ENCODE results near the gene RIPOR3.
"Not testable (repeated sequence)": the region's sequence is repeated elsewhere in the genome, so short reads cannot be mapped to it uniquely, and the experiment has no call there.

Gene RIPOR3

GRCh38 chr20:50683570-50683969 is 7.8 kb downstream of the RIPOR3 start:
- H3K36me3 ChIP-seq (ENCODE audit: control insufficient read depth, insufficient read depth, low read length) = no peaks in the 10 kb centered on the region
- H3K4me3 ChIP-seq (ENCODE audit: low read depth, low read length) = no peak overlapping the region
- H3K4me1 ChIP-seq (ENCODE audit: control insufficient read depth, insufficient read depth, low read length) = no peaks in the 10 kb centered on the region
- no peaks in the 10 kb centered on the region for H3K9me3 ChIP-seq (ENCODE audit: control insufficient read depth, insufficient read depth, low read length)
- no peak overlapping the region for H3K27ac ChIP-seq (ENCODE audit: low read depth, low read length)
- H3K9ac ChIP-seq (ENCODE audit: low read depth, low read length) = no peak overlapping the region
- H3K27me3 ChIP-seq (ENCODE audit: control insufficient read depth, insufficient read depth, low read length) = no peaks in the 10 kb centered on the region

- Histone ChIP-seq H3K9ac (ENCODE audit: low read depth, low read length) (no peak overlapping the region), H3K4me1 (ENCODE audit: control insufficient read depth, insufficient read depth, low read length) (no peaks in the 10 kb centered on the region), H3K27ac (ENCODE audit: low read depth, low read length) (no peak overlapping the region), H3K27me3 (ENCODE audit: control insufficient read depth, insufficient read depth, low read length) (no peaks in the 10 kb centered on the region), H3K9me3 (ENCODE audit: control insufficient read depth, insufficient read depth, low read length) (no peaks in the 10 kb centered on the region), H3K4me3 (ENCODE audit: low read depth, low read length) (no peak overlapping the region), H3K36me3 (ENCODE audit: control insufficient read depth, insufficient read depth, low read length) (no peaks in the 10 kb centered on the region)
Observed at GRCh38 chr20:50682947-50683530, 8.3 kb downstream of the RIPOR3 start.

GRCh38 chr20:50682065-50682464 is 9.3 kb downstream of the RIPOR3 start:
- H3K4me1 ChIP-seq (ENCODE audit: control insufficient read depth, insufficient read depth, low read length) = no peaks in the 10 kb centered on the region
- H3K27ac ChIP-seq (ENCODE audit: low read depth, low read length) = no peak overlapping the region
- H3K4me3 ChIP-seq (ENCODE audit: low read depth, low read length) = no peak overlapping the region
- no peaks in the 10 kb centered on the region for H3K36me3 ChIP-seq (ENCODE audit: control insufficient read depth, insufficient read depth, low read length)
- H3K27me3 ChIP-seq (ENCODE audit: control insufficient read depth, insufficient read depth, low read length) = no peaks in the 10 kb centered on the region
- H3K9ac ChIP-seq (ENCODE audit: low read depth, low read length) = no peak overlapping the region
- no peaks in the 10 kb centered on the region for H3K9me3 ChIP-seq (ENCODE audit: control insufficient read depth, insufficient read depth, low read length)

- Histone ChIP-seq H3K9me3 (ENCODE audit: control insufficient read depth, insufficient read depth, low read length) (no peaks in the 10 kb centered on the region), H3K9ac (ENCODE audit: low read depth, low read length) (no peak overlapping the region), H3K4me1 (ENCODE audit: control insufficient read depth, insufficient read depth, low read length) (no peaks in the 10 kb centered on the region), H3K36me3 (ENCODE audit: control insufficient read depth, insufficient read depth, low read length) (no peaks in the 10 kb centered on the region), H3K4me3 (ENCODE audit: low read depth, low read length) (no peak overlapping the region), H3K27ac (ENCODE audit: low read depth, low read length) (no peak overlapping the region), H3K27me3 (ENCODE audit: control insufficient read depth, insufficient read depth, low read length) (no peaks in the 10 kb centered on the region)
Observed at GRCh38 chr20:50681359-50682064, 9.8 kb downstream of the RIPOR3 start.

- Histone ChIP-seq H3K4me1 (ENCODE audit: control insufficient read depth, insufficient read depth, low read length) (0 out of 2 replicates have a peak, but pooled peaks cover 3% of the 10 kb centered on the region), H3K27me3 (ENCODE audit: control insufficient read depth, insufficient read depth, low read length) (no peaks in the 10 kb centered on the region), H3K4me3 (ENCODE audit: low read depth, low read length) (no peak overlapping the region), H3K36me3 (ENCODE audit: control insufficient read depth, insufficient read depth, low read length) (no peaks in the 10 kb centered on the region), H3K27ac (ENCODE audit: low read depth, low read length) (no peak overlapping the region), H3K9me3 (ENCODE audit: control insufficient read depth, insufficient read depth, low read length) (no peaks in the 10 kb centered on the region), H3K9ac (ENCODE audit: low read depth, low read length) (no peak overlapping the region)
Observed at GRCh38 chr20:50680105-50680960, 11.0 kb downstream of the RIPOR3 start.

GRCh38 chr20:50679753-50680104 is 11.6 kb downstream of the RIPOR3 start:
- Histone ChIP-seq H3K4me3 (ENCODE audit: low read depth, low read length) (no peak overlapping the region), H3K9me3 (ENCODE audit: control insufficient read depth, insufficient read depth, low read length) (no peaks in the 10 kb centered on the region), H3K27ac (ENCODE audit: low read depth, low read length) (no peak overlapping the region), H3K27me3 (ENCODE audit: control insufficient read depth, insufficient read depth, low read length) (no peaks in the 10 kb centered on the region), H3K9ac (ENCODE audit: low read depth, low read length) (no peak overlapping the region), H3K4me1 (ENCODE audit: control insufficient read depth, insufficient read depth, low read length) (0 out of 2 replicates have a peak, but pooled peaks cover 3% of the 10 kb centered on the region), H3K36me3 (ENCODE audit: control insufficient read depth, insufficient read depth, low read length) (no peaks in the 10 kb centered on the region)

GRCh38 chr20:50678169-50678898 is 13.0 kb downstream of the RIPOR3 start:
- Histone ChIP-seq H3K27me3 (ENCODE audit: control insufficient read depth, insufficient read depth, low read length) (no peaks in the 10 kb centered on the region), H3K4me3 (ENCODE audit: low read depth, low read length) (no peak overlapping the region), H3K9me3 (ENCODE audit: control insufficient read depth, insufficient read depth, low read length) (no peaks in the 10 kb centered on the region), H3K36me3 (ENCODE audit: control insufficient read depth, insufficient read depth, low read length) (no peaks in the 10 kb centered on the region), H3K27ac (ENCODE audit: low read depth, low read length) (no peak overlapping the region), H3K4me1 (ENCODE audit: control insufficient read depth, insufficient read depth, low read length) (0 out of 2 replicates have a peak, but pooled peaks cover 3% of the 10 kb centered on the region), H3K9ac (ENCODE audit: low read depth, low read length) (no peak overlapping the region)

GRCh38 chr20:50676858-50677257 is 14.5 kb downstream of the RIPOR3 start:
- Histone ChIP-seq H3K27me3 (ENCODE audit: control insufficient read depth, insufficient read depth, low read length) (no peaks in the 10 kb centered on the region), H3K9me3 (ENCODE audit: control insufficient read depth, insufficient read depth, low read length) (no peaks in the 10 kb centered on the region), H3K36me3 (ENCODE audit: control insufficient read depth, insufficient read depth, low read length) (no peaks in the 10 kb centered on the region), H3K4me3 (ENCODE audit: low read depth, low read length) (no peak overlapping the region), H3K9ac (ENCODE audit: low read depth, low read length) (no peak overlapping the region), H3K27ac (ENCODE audit: low read depth, low read length) (no peak overlapping the region), H3K4me1 (ENCODE audit: control insufficient read depth, insufficient read depth, low read length) (0 out of 2 replicates have a peak, but pooled peaks cover 3% of the 10 kb centered on the region)

- H3K9ac ChIP-seq (ENCODE audit: low read depth, low read length); H3K9me3 ChIP-seq (ENCODE audit: control insufficient read depth, insufficient read depth, low read length); H3K36me3 ChIP-seq (ENCODE audit: control insufficient read depth, insufficient read depth, low read length); H3K4me1 ChIP-seq (ENCODE audit: control insufficient read depth, insufficient read depth, low read length); H3K27me3 ChIP-seq (ENCODE audit: control insufficient read depth, insufficient read depth, low read length); H3K27ac ChIP-seq (ENCODE audit: low read depth, low read length); H3K4me3 ChIP-seq (ENCODE audit: low read depth, low read length): not testable (repeated sequence)
Observed at GRCh38 chr20:50676377-50676731, 15.0 kb downstream of the RIPOR3 start.

- Histone ChIP-seq H3K4me1 (ENCODE audit: control insufficient read depth, insufficient read depth, low read length) (0 out of 2 replicates have a peak, but pooled peaks cover 3% of the 10 kb centered on the region), H3K9me3 (ENCODE audit: control insufficient read depth, insufficient read depth, low read length) (no peaks in the 10 kb centered on the region), H3K36me3 (ENCODE audit: control insufficient read depth, insufficient read depth, low read length) (no peaks in the 10 kb centered on the region), H3K27me3 (ENCODE audit: control insufficient read depth, insufficient read depth, low read length) (no peaks in the 10 kb centered on the region), H3K9ac (ENCODE audit: low read depth, low read length) (no peak overlapping the region), H3K4me3 (ENCODE audit: low read depth, low read length) (no peak overlapping the region), H3K27ac (ENCODE audit: low read depth, low read length) (no peak overlapping the region)
Observed at GRCh38 chr20:50675671-50676376, 15.5 kb downstream of the RIPOR3 start.
